ENCODE measurements around the gene TEX261.

TEX261 gene

DNA sequence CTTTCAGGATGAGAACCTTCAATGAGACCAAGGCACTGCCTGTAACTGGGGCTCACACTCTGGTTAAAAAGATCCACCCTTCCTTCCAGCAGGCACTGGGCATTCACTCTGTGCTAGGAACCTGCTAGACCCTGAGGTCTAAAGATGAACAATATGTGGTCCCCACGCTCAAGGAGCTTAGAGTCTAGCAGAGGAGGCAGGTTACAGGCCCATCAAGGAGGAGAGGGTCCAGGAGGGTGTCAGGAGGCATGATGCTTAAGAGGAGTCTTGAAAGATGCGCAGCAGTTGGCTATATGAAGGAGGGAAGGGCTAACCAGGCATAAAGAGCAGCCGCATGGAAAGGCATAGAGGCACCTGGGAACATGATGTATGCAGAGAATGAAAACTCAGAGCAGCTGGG is 11.7 kb downstream of the TEX261 start:
- no peak for DNase-seq (ENCODE audit: low read depth, low spot score)

DNA sequence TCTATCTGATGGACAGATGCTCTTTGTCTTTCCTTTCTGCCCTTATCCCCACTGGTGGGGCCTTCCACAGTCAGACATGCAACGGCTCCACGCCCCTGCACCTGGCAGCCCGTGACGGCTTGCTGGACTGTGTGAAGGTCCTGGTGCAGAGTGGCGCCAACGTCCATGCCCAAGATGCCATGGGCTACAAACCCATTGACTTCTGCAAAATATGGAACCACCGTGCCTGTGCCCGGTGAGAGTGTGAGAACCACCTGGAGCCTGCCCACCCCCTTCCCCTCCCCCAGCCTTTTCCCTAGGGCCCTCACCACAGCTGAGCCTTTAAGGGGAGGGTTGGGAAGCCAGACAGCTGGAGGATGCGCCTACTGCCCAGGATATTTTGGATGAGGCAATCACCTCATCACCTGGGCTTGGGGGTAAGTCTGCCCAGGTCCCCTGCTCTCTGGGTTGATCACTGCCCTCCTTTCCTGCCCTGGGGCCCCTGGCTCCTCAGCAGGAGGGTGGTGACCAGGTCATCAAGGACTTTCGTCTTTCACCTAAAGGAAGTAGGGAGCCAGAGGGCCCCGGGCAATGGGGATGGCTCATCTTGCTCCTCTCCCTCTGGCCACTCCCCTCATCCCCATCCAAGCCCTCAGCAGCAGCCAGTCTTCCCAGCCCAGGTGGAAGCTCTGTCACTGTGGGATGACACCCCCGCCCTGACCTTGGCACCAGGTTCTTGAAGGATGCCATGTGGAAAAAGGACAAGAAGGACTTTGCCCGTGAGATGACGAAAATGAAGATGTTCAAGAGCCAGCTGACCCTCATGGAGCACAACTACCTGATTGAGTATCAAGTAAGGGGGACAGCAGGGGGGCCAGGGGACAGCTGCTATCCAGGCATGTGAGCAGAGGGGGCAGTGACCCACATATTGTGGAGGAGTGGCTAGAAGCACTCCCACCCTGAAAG is 12.5 kb downstream of the TEX261 start:
- no peak for DNase-seq (ENCODE audit: low read depth, low spot score)

GRCh38 chr2:70981421-70981820 is 13.3 kb downstream of the TEX261 start:
- DNase-seq (ENCODE audit: low read depth, low spot score): no peak

- no peak for DNase-seq (ENCODE audit: low read depth, low spot score)
Measured at GRCh38 chr2:70979626-70980025, 15.0 kb downstream of the TEX261 start.

- no peak for DNase-seq (ENCODE audit: low read depth, low spot score)
Measured at GRCh38 chr2:70979180-70979488, 15.5 kb downstream of the TEX261 start.

GRCh38 chr2:70978341-70979179 is 16.1 kb downstream of the TEX261 start, which contains the start of gene ANKRD53:
ANKRD53 (plus strand) TSS chr2:70978630; CDS start chr2:70978646, 16 bp downstream.
- DNase-seq (ENCODE audit: low read depth, low spot score): no peak

DNA sequence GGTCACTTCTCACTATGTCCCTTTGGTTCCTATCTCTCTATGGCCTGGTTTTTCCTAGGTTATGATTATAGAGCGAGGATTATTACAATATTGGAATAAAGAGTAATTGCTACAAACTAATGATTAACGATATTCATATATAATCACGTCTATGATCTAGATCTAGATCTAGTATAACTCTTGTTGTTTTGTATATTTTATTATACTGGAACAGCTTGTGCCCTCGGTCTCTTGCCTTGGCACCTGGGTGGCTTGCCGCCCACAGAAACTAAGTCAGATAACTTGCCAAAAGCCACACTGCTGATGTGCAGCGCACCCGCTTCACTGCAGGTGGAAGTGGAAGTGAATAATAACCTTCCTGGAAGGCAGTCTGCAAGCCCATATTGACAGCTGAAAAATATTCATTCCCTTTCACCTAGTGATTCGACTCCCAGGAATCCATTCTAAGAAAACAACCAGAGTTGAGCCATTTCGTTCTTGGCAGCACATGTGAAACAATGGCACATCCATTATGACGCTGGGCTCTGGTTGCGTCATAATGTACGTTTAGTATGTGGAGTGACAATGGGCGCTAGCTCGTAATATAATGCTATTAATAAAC is 17.0 kb downstream of the TEX261 start:
- no peak for DNase-seq (ENCODE audit: low read depth, low spot score)

- DNase-seq (ENCODE audit: low read depth, low spot score): no peak
Measured at GRCh38 chr2:70975237-70975636, 19.4 kb downstream of the TEX261 start.

GRCh38 chr2:70974592-70974991 is 20.1 kb downstream of the TEX261 start:
- DNase-seq (ENCODE audit: low read depth, low spot score): no peak

- no peak for DNase-seq (ENCODE audit: low read depth, low spot score)
Measured at GRCh38 chr2:70967189-70967588, 27.5 kb downstream of the TEX261 start.

DNA sequence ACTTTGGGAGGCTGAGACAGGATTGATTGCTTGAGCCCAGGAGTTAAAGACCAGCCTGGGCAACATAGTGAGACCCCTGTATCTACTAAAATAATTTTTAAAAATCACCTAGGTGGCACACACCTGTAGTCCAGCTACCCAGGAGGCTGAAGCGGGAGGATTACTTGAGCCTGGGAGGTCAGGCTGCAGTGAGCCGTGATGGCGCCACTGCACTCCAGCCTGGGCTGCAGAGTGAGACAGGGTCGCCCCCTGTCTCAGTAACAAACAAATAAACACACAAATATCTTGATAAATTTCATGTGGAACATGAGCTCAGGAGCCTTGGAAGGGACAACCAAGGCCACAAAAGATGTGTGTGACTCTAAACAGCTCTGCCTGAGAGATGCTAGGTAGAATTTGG is 28.0 kb downstream of the TEX261 start:
- no peak for DNase-seq (ENCODE audit: low read depth, low spot score)

DNA sequence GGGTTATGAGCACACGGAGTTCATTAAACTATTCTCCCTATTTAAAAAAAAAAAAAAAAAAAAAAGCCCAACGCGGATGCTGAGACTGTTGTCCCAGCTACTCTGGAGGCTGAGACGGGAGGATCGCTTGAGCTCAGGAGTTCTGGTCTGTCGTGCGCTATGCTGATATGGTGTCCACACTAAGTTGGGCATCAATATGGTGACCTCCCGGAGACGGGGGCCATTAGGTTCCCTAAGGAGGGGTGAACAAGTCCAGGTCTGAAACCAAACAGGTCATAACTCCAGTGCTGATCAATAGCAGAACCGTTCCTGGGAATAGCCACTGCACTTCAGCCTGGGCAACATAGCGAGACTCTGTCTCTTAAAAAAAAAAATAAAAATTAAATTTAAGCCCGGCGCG is 29.2 kb downstream of the TEX261 start:
- no peak for DNase-seq (ENCODE audit: low read depth, low spot score)

- peak; percentile 57 for DNase-seq (ENCODE audit: low read depth, low spot score)
Measured at GRCh38 chr2:70964596-70965386, 29.9 kb downstream of the TEX261 start.

- no peak for DNase-seq (ENCODE audit: low read depth, low spot score)
Measured at GRCh38 chr2:70964133-70964532, 30.5 kb downstream of the TEX261 start.

DNA sequence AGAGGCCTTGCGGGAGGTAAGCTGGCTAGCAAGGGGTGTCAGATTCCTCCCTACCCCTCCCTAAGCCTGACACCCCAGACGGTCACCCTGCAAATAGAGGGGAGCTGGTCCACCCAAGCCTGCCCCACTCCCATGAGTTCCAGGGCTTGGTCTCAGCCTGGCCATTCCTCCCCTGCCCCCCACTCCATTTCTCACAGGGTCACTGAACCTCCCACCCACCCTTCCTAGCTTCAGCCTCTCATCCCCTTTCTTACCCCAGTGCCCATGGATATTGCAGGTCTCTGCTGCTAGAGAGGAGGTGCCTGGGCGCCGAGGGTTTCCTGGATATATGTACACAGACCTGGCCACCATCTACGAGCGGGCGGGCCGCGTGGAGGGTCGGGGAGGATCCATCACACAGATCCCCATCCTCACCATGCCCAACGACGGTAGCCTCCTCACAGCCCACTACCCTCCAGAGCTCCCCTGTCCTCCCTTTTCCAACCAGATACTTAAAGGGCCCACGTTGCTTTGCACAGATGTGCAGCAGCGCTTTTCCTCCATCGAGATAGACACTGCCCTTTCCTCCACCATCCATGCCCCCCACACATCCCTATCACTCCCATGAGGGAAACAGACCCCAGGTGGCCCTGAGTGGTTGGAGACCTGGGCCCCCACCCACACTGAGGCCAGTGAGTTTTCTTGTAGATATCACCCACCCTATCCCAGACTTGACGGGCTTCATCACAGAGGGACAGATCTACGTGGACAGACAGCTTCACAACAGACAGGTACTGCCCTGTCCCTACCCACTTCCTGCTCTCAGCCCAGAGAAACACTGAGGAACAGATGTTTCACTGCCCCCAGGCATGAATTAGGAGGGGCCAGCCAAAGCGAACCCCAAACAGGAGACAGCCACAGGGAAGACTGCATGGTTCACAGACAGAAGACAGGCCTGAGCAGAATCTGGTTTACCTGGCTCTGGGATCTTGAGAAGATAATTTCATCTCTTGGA is 31.5 kb downstream of the TEX261 start:
- no peak for DNase-seq (ENCODE audit: low read depth, low spot score)

- no peak for DNase-seq (ENCODE audit: low read depth, low spot score)
Measured at GRCh38 chr2:70962211-70962884, 32.3 kb downstream of the TEX261 start.

- no peak for DNase-seq (ENCODE audit: low read depth, low spot score)
Measured at GRCh38 chr2:70961648-70961994, 33.1 kb downstream of the TEX261 start.

DNA sequence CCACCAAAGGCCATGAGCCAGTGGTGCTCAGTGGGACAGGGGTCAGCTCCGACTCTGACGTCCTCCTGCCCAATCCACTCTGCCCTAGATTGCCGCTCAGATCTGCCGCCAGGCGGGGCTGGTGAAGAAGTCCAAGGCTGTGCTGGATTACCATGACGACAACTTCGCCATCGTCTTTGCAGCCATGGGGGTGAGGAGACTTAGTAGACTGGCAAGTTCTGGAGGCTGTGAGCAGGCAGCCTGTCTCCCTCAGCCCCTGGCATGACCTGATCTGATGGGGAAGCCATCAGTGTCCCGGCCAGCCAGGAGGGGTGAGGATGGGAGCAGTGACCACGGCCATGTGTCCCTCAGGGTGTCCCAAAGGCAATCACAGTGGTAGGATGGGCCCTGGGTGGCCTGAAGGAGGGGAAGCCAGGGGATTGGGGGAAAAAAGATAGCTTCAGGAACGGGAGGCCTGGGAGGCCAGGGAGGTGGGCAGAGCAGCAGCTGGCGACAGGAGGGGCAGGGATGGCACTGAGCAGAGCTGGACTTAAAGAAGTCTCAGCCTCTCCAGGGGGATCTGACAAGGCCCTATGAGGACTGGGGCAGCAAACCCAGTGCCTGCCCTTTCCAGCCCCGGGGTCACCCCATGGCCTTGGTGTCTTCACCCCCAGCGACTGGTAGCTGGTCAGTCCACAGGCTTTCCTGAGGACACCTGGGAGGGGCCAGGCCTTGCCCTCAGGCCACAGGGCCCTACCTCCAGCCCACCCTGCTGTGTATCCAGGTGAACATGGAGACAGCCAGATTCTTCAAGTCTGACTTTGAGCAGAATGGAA is 33.6 kb downstream of the TEX261 start:
- DNase-seq (ENCODE audit: low read depth, low spot score): no peak

All from activated naive CD8-positive, alpha-beta T cell treated with anti-CD3 and anti-CD28 coated beads, Interleukin-2, amount 50 U/mL, for 16 hours (primary cell).